Measurements from ENCODE around the gene NIPAL4. TPM values are rescaled to one million over a fixed set of nuclear protein-coding genes. Genes with fewer than 3 reads are reported as not detected.

The NIPAL4 gene
- total RNA-seq, 4 donors from 2014 or later, result 0.14 to 0.43 TPM; not detected in 2

DNA sequence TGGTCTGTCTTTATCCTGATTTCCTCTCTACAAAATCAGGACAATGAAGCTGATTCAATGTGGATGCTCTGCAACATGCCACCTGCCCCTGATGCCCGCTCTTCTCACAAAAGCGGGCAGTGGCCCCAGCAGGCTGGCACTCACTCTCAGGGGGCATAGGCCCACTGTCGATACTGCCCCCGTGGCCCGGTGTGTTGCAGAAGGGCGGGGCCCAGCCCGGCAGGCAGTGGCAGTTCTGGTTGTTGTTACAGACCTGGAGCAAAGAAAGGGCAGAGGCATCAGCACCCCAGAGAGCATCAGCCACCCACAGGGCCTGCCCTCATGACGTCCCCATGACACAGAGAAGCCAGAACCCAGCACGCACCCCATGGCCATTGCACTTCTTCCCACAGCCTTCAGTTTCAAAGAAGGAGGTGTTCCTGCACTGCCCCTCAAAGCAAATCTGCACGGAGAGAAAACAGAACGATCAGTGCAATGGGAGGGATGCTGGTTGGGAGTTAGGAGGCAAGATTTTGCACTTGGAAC, 31.5 kb downstream of the NIPAL4 start:
- H3K4me1 ChIP-seq, result no peaks in the 10 kb centered on the region
- intact Hi-C loops (cut with DNase I; ENCODE audit: low total_unique reads), result no loop called here
- H3K27me3 ChIP-seq, result no peaks in the 10 kb centered on the region
- H3K9me3 ChIP-seq, result no peaks in the 10 kb centered on the region
- H3K27ac ChIP-seq, result no peak overlapping the region
- TF ChIP-seq, protein P1, sequence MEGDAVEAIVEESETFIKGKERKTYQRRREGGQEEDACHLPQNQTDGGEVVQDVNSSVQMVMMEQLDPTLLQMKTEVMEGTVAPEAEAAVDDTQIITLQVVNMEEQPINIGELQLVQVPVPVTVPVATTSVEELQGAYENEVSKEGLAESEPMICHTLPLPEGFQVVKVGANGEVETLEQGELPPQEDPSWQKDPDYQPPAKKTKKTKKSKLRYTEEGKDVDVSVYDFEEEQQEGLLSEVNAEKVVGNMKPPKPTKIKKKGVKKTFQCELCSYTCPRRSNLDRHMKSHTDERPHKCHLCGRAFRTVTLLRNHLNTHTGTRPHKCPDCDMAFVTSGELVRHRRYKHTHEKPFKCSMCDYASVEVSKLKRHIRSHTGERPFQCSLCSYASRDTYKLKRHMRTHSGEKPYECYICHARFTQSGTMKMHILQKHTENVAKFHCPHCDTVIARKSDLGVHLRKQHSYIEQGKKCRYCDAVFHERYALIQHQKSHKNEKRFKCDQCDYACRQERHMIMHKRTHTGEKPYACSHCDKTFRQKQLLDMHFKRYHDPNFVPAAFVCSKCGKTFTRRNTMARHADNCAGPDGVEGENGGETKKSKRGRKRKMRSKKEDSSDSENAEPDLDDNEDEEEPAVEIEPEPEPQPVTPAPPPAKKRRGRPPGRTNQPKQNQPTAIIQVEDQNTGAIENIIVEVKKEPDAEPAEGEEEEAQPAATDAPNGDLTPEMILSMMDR (IDR thresholded peaks at IDR 0.05), result no peak
- no peak for TF ChIP-seq POLR2A (IDR thresholded peaks at IDR 0.05)
- H3K4me3 ChIP-seq, result no peak overlapping the region
- DNase-seq, result no peak
- H3K36me3 ChIP-seq, result no peaks in the 10 kb centered on the region

- Histone ChIP-seq H3K27me3 (no peaks in the 10 kb centered on the region), H3K36me3 (no peaks in the 10 kb centered on the region), H3K9me3 (no peaks in the 10 kb centered on the region), H3K27ac (no peak overlapping the region), H3K4me1 (no peaks in the 10 kb centered on the region), H3K4me3 (no peak overlapping the region)
- intact Hi-C loops (cut with DNase I; ENCODE audit: low total_unique reads), result no loop called here
- no peak for DNase-seq
- no peak for TF ChIP-seq POLR2A (IDR thresholded peaks at IDR 0.05)
- TF ChIP-seq, protein P1 (IDR thresholded peaks at IDR 0.05), result no peak
These were observed 32.9 kb downstream of the NIPAL4 start for GRCh38 chr5:157492886-157493285.

DNA sequence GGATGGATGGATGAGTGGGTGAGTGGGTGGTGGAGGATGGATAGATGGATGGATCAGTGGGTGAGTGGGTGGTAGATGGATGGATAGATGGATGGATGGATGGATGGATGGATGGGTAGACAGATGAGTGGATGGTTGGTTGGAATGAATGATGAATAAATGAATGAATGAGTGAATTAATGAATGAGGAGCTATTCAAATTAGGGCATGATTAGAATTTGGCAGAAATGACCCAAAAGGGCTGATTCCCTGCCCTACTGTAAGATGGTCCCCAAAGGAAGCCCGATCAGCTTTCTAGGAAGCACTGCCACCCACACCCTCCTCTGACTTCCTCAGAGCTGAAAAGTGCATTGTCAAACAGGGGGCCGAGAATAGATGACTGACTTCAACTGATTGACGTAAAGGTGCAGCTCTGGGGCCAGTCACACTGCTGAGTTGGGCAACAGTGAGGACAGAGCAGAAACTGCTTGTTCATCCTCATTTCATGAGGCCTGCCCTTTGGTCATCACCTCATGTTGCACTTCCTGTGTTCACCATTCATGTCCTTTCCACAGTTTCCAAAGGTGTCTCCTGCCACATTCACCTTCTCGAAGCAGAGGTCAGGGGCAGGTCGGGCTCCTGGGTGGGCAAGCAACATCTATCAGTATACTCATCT, 34.3 kb downstream of the NIPAL4 start:
- DNase-seq, result no peak
- no peaks in the 10 kb centered on the region for H3K27me3 ChIP-seq
- no peak overlapping the region for H3K27ac ChIP-seq
- no peaks in the 10 kb centered on the region for H3K36me3 ChIP-seq
- intact Hi-C loops (cut with DNase I; ENCODE audit: low total_unique reads), result no loop called here
- no peak overlapping the region for H3K4me3 ChIP-seq
- H3K9me3 ChIP-seq, result no peaks in the 10 kb centered on the region
- no peak for TF ChIP-seq POLR2A (IDR thresholded peaks at IDR 0.05)
- TF ChIP-seq, protein P1 (IDR thresholded peaks at IDR 0.05), result no peak
- no peaks in the 10 kb centered on the region for H3K4me1 ChIP-seq

GRCh38 chr5:157496864-157497263, 36.9 kb downstream of the NIPAL4 start:
- H3K4me1 ChIP-seq, result no peaks in the 10 kb centered on the region
- no peaks in the 10 kb centered on the region for H3K36me3 ChIP-seq
- TF ChIP-seq, protein P1 (IDR thresholded peaks at IDR 0.05), result no peak
- no peak for TF ChIP-seq POLR2A (IDR thresholded peaks at IDR 0.05)

GRCh38 chr5:157497875-157498611, 38.0 kb downstream of the NIPAL4 start:
- no peaks in the 10 kb centered on the region for H3K9me3 ChIP-seq
- H3K27me3 ChIP-seq, result no peaks in the 10 kb centered on the region
- H3K27ac ChIP-seq, result no peak overlapping the region
- no peak for TF ChIP-seq POLR2A (IDR thresholded peaks at IDR 0.05)
- TF ChIP-seq, protein P1 (IDR thresholded peaks at IDR 0.05), result no peak
- intact Hi-C loops (cut with DNase I; ENCODE audit: low total_unique reads), result no loop called here
- H3K36me3 ChIP-seq, result no peaks in the 10 kb centered on the region
- no peaks in the 10 kb centered on the region for H3K4me1 ChIP-seq
- no peak overlapping the region for H3K4me3 ChIP-seq
- DNase-seq, result no peak

More at GRCh38 chr5:157496864-157497263, 36.9 kb downstream of the NIPAL4 start:
- Histone ChIP-seq H3K4me3 (no peak overlapping the region), H3K27ac (no peak overlapping the region), H3K27me3 (no peaks in the 10 kb centered on the region), H3K9me3 (no peaks in the 10 kb centered on the region)
- no peak for DNase-seq
- intact Hi-C loops (cut with DNase I; ENCODE audit: low total_unique reads), result no loop called here
